IMR-90 (cell line): ENCODE data around the gene PTPRU.

Source experiments
- BHLHE40 ChIP-seq: fragments of 150-350 bp; IDR thresholded peaks from 2 replicates; pipeline ENCODE4 v1.6.1; 2016; ENCODE audit warnings: mild to moderate bottlenecking, low read depth, low read length
- CEBPB ChIP-seq: IDR thresholded peaks from 2 replicates; pipeline ENCODE4 v1.6.1; 2012; ENCODE audit warnings: low read depth, low read length, improper control_type of control experiment
- CHD1 ChIP-seq: IDR thresholded peaks from 2 replicates; pipeline ENCODE4 v1.6.1; 2012; ENCODE audit warnings: low read depth, low read length, improper control_type of control experiment
- MAZ ChIP-seq: IDR thresholded peaks from 2 replicates; pipeline ENCODE4 v1.6.1; 2012; ENCODE audit warnings: low read depth, mild to moderate bottlenecking, low read length, improper control_type of control experiment, moderate library complexity, borderline replicate concordance
- MXI1 ChIP-seq: IDR thresholded peaks from 2 replicates; pipeline ENCODE4 v1.6.1; 2012; ENCODE audit warnings: low read depth, mild to moderate bottlenecking, low read length, moderate library complexity, borderline replicate concordance
- POLR2A ChIP-seq: IDR thresholded peaks from 2 replicates; pipeline ENCODE4 v1.6.1; 2012; ENCODE audit warnings: mild to moderate bottlenecking, low read depth, low read length
- RAD21 ChIP-seq: IDR thresholded peaks from 2 replicates; pipeline ENCODE4 v1.6.1; 2012; ENCODE audit warnings: low read length, improper control_type of control experiment
- RCOR1 ChIP-seq: IDR thresholded peaks from 2 replicates; pipeline ENCODE4 v1.6.1; 2012; ENCODE audit warnings: mild to moderate bottlenecking, low read length, improper control_type of control experiment; ENCODE audit not compliant: insufficient replicate concordance
- TF ChIP-seq, protein P1 (sequence below): conservative IDR thresholded peaks from 2 replicates; pipeline ENCODE4 v1.5.1; 2012; ENCODE audit warnings: mild to moderate bottlenecking, low read depth, low read length, improper control_type of control experiment
- TF ChIP-seq, protein P2 (sequence below): fragments of 150-350 bp; IDR thresholded peaks from 2 replicates; pipeline ENCODE4 v1.6.1; 2017; ENCODE audit warnings: mild to moderate bottlenecking, antibody characterized with exemption, low read length, low read depth

DNA sequence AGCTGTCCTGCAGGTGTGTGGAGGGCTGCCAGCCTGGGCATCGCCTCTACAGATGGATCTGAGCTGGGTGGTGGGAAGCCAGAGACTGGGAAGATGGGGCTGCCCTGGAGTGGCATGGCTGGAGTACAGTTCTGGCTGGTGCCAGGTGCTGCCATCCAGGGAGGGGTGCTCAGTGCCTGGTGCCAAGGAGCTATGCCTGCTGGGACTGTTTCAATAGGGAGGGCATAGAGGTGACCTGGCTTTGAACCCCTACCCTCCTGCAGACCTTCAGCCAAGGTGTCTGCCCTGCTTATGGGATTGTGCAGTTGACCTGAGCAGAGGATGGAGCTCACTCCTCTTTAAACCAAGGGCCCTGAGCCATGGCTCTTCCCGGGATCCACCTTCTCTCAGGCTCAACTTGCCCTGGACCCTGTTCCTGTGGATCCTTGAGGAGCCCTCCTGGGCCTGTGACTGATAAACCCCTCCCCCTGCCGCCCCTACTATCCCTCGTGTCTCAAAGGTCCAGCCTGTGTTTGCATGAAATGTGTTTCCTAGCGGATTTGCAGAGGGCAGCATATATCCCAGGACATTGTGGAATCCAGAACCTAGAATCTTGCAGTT lies 48.7 kb downstream of the PTPRU start:
- TF ChIP-seq, protein P1, sequence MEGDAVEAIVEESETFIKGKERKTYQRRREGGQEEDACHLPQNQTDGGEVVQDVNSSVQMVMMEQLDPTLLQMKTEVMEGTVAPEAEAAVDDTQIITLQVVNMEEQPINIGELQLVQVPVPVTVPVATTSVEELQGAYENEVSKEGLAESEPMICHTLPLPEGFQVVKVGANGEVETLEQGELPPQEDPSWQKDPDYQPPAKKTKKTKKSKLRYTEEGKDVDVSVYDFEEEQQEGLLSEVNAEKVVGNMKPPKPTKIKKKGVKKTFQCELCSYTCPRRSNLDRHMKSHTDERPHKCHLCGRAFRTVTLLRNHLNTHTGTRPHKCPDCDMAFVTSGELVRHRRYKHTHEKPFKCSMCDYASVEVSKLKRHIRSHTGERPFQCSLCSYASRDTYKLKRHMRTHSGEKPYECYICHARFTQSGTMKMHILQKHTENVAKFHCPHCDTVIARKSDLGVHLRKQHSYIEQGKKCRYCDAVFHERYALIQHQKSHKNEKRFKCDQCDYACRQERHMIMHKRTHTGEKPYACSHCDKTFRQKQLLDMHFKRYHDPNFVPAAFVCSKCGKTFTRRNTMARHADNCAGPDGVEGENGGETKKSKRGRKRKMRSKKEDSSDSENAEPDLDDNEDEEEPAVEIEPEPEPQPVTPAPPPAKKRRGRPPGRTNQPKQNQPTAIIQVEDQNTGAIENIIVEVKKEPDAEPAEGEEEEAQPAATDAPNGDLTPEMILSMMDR: no peak
- TF ChIP-seq BHLHE40 (no peak), POLR2A (no peak), RAD21 (no peak), CHD1 (no peak), RCOR1 (no peak), MXI1 (no peak), MAZ (no peak), CEBPB (no peak)
- TF ChIP-seq, protein P2, sequence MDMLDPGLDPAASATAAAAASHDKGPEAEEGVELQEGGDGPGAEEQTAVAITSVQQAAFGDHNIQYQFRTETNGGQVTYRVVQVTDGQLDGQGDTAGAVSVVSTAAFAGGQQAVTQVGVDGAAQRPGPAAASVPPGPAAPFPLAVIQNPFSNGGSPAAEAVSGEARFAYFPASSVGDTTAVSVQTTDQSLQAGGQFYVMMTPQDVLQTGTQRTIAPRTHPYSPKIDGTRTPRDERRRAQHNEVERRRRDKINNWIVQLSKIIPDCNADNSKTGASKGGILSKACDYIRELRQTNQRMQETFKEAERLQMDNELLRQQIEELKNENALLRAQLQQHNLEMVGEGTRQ: no peak
